ENCODE measurements around the gene ABI1. TPM values are rescaled to one million over a fixed set of nuclear protein-coding genes. Genes with fewer than 3 reads are reported as not detected.

The ABI1 gene
- total and polyA plus RNA-seq, 2 of the 4 experiments (the other 2 are of a cell fraction), result 49.6 to 71.3 TPM

GRCh38 chr10:26699631-26700030, 161.1 kb downstream of the ABI1 start:
- CTCF ChIA-PET, result no interaction called here
- Histone ChIP-seq H4K20me1 (ENCODE audit: insufficient read depth, low read length) (no peaks in the 10 kb centered on the region), H3K4me1 (ENCODE audit: control insufficient read depth, insufficient read depth, low read length) (0 out of 2 replicates have a peak, but pooled peaks cover 3% of the 10 kb centered on the region), H3K27me3 (ENCODE audit: control insufficient read depth, insufficient read depth, low read length) (no peaks in the 10 kb centered on the region), H3K9ac (ENCODE audit: low read depth, low read length) (no peak overlapping the region), H2AK9ac (replicated peaks; ENCODE audit: low read depth, low read length, poor library complexity) (no peak overlapping the region), H3K4ac (ENCODE audit: low read depth, low read length) (no peak overlapping the region), H3K4me2 (ENCODE audit: low read depth, low read length) (no peak overlapping the region), H3K36me3 (ENCODE audit: control insufficient read depth, insufficient read depth, low read length) (no peaks in the 10 kb centered on the region), H3K27ac (ENCODE audit: insufficient read depth, low read length) (no peak overlapping the region), H4K5ac (ENCODE audit: low read depth, low read length) (no peak overlapping the region), H3K4me3 (ENCODE audit: insufficient read depth, low read depth, low read length) (no peak overlapping the region), H3K23ac (ENCODE audit: low read depth, low read length) (no peak overlapping the region), H2BK20ac (ENCODE audit: low read depth, low read length) (no peak overlapping the region), H3K56ac (ENCODE audit: extremely low read depth, insufficient read depth, low read length) (no peak overlapping the region), H2AFZ (replicated peaks; ENCODE audit: low read length, poor library complexity) (no peak overlapping the region), H3K14ac (replicated peaks; ENCODE audit: low read depth, low read length) (no peak overlapping the region), H4K8ac (ENCODE audit: low read depth in 2 of 2, low read length in 2 of 2) (no peak overlapping the region), H3K9me3 (ENCODE audit: control insufficient read depth, insufficient read depth, low read length) (no peaks in the 10 kb centered on the region), H2BK5ac (ENCODE audit: low read depth, low read length, poor library complexity, severe bottlenecking) (no peak overlapping the region), H2BK120ac (ENCODE audit: low read depth, low read length) (no peak overlapping the region), H2BK15ac (ENCODE audit: low read depth, low read length) (no peak overlapping the region), H3K9me1 (ENCODE audit: insufficient read depth, low read length) (peaks cover 3% of the 10 kb centered on the region; the same call in 1 of the 2 replicates), H2AK5ac (ENCODE audit: low read depth, low read length) (no peak overlapping the region), H4K91ac (ENCODE audit: insufficient read depth, low read depth, low read length) (no peak overlapping the region), H3K18ac (ENCODE audit: low read depth, low read length) (no peak overlapping the region), H3K79me1 (ENCODE audit: low read depth in 1 of 2, low read length in 2 of 2) (peaks cover 14 to 29% of the 10 kb centered on the region in 2 experiments)
- DNase-seq, result no peak
- no TSS peak for BruUV-seq (replicated peaks)
- TF ChIP-seq FOS (IDR thresholded peaks at IDR 0.05; ENCODE audit: low read depth, low read length) (no peak), MAZ (IDR thresholded peaks at IDR 0.05; ENCODE audit: borderline replicate concordance, low read depth, low read length) (no peak), CTCF (conservative IDR thresholded peaks at IDR 0.05; ENCODE audit: low read depth, low read length) (no peak), MXI1 (IDR thresholded peaks at IDR 0.05; ENCODE audit: borderline replicate concordance, low read depth, low read length) (no peak), NFE2L2 (IDR thresholded peaks at IDR 0.05; ENCODE audit: low read depth, low read length) (no peak), SMC3 (IDR thresholded peaks at IDR 0.05; ENCODE audit: low read depth, low read length) (no peak)
- dilution Hi-C loops (cut with HindIII; ENCODE audit: low sequenced_read_pairs, unreplicated experiment), result no loop called here
- no peak for ATAC-seq (ENCODE audit: low read depth)
- WGBS, 2 experiments (ENCODE audit: extremely low coverage in 2 of 2, insufficient read length in 1 of 2), result 100% methylated on average over 2 of the region's 7 CpGs; no CpG with 5 or more reads in 1 of the 2 experiments
- in situ Hi-C loops (cut with MboI; ENCODE audit: low sequenced_read_pairs), result no loop called here
- intact Hi-C loops (cut with micrococcal nuclease), result no loop called here
- POLR2A ChIA-PET (ENCODE audit: unreplicated experiment), result no interaction called here
